HepG2 (cell line): Measurements from ENCODE around the gene SH3PXD2A. TPM values are rescaled to one million over a fixed set of nuclear protein-coding genes. Genes with fewer than 3 reads are reported as not detected.

ENCODE experiments used
- AHDC1 ChIP-seq: sonication (generic); formaldehyde crosslinking; IDR thresholded peaks from 2 replicates; pipeline ENCODE4 v1.5.1; 2020; ENCODE audit warnings: mild to moderate bottlenecking, missing genetic modification reagents, borderline replicate concordance
- CERS6 ChIP-seq: sonication (generic); formaldehyde crosslinking; IDR thresholded peaks from 2 replicates; pipeline ENCODE4 v1.5.0; 2020; ENCODE audit warnings: missing genetic modification reagents
- FOXA3 ChIP-seq: IDR thresholded peaks from 2 replicates; pipeline ENCODE4 v1.6.1; 2016; ENCODE audit warnings: missing genetic modification reagents, missing compliant biosample characterization
- FOXJ3 ChIP-seq: sonication (generic); formaldehyde crosslinking; IDR thresholded peaks from 2 replicates; pipeline ENCODE4 v1.4.0; 2020; ENCODE audit warnings: missing genetic modification reagents, mild to moderate bottlenecking, borderline replicate concordance
- MEIS1 ChIP-seq: sonication (generic); formaldehyde crosslinking; IDR thresholded peaks from 2 replicates; pipeline ENCODE4 v1.9.0; 2021; ENCODE audit warnings: mild to moderate bottlenecking, missing genetic modification reagents, moderate library complexity, borderline replicate concordance
- MXD4 ChIP-seq: IDR thresholded peaks from 2 replicates; pipeline ENCODE4 v1.6.1; 2016; ENCODE audit warnings: mild to moderate bottlenecking, missing biosample characterization, missing genetic modification reagents
- REXO4 ChIP-seq: sonication (generic); formaldehyde crosslinking; IDR thresholded peaks from 2 replicates; pipeline ENCODE4 v1.8.0; 2022; ENCODE audit warnings: missing genetic modification reagents, mild to moderate bottlenecking, borderline replicate concordance
- SOX6 ChIP-seq, 2 experiments: fragments of 450-650 bp in 1 of 2; sonication (generic) in 1 of 2; formaldehyde crosslinking in 1 of 2; IDR thresholded peaks; 2 replicates each; pipeline versions ENCODE4 v1.4.0 to v1.6.1; 2017 to 2020; ENCODE audit warnings: antibody characterized with exemption in 1 of 2, mild to moderate bottlenecking in 1 of 2, missing genetic modification reagents in 1 of 2
- SP5 ChIP-seq: IDR thresholded peaks from 2 replicates; pipeline ENCODE4 v1.6.1; 2016; ENCODE audit warnings: low read depth, borderline replicate concordance
- TBL1XR1 ChIP-seq: fragments of 150-350 bp; IDR thresholded peaks from 2 replicates; pipeline ENCODE4 v1.6.1; 2014; ENCODE audit warnings: borderline replicate concordance, low read length; ENCODE audit not compliant: partially characterized antibody
- TCF12 ChIP-seq, 2 experiments: fragments of 450-650 bp in 1 of 2; sonication (generic) in 1 of 2; formaldehyde crosslinking in 1 of 2; IDR thresholded peaks; 2 replicates each; pipeline versions ENCODE4 v1.6.1 to v1.8.0; 2017 to 2022; ENCODE audit warnings: antibody characterized with exemption in 1 of 2, mild to moderate bottlenecking in 1 of 2, missing genetic modification reagents in 1 of 2, moderate library complexity in 1 of 2
- ZNF281 ChIP-seq: sonication (generic); formaldehyde crosslinking; IDR thresholded peaks from 2 replicates; pipeline ENCODE4 v1.4.0; 2020; ENCODE audit warnings: missing genetic modification reagents, borderline replicate concordance
- ZNF335 ChIP-seq: sonication (generic); formaldehyde crosslinking; IDR thresholded peaks from 2 replicates; pipeline ENCODE4 v1.4.0; 2020; ENCODE audit warnings: missing genetic modification reagents
- polyA plus RNA-seq, 8 experiments: library from polyadenylated mRNA; depleted of rRNA in 3 of 8; stranded (reverse) in 7 of 8; unstranded in 1 of 8; fragments of >200 nt; fragmentation: Illumina TruSeq in 4 of 8; extraction: Trizol in 4 of 8; gene quantifications; 2 replicates each; pipeline versions ENCODE4 v1.2.1 to v1.2.3, GENCODE V29; 2011 to 2016; ENCODE audit warnings: low read depth in 4 of 8, missing spikeins in 1 of 8, mixed read lengths in 1 of 8; ENCODE audit not compliant: insufficient read depth in 1 of 8
- total RNA-seq, 5 experiments: library from RNA; depleted of rRNA; stranded (reverse); fragments of >200 nt; fragmentation: Illumina TruSeq; extraction: Trizol; gene quantifications; 2 replicates each; pipeline ENCODE4 v1.2.3, GENCODE V29; 2016; ENCODE audit warnings: low read depth in 1 of 5

Gene SH3PXD2A
- total and polyA plus RNA-seq, 2 of the 13 experiments (the other 11 are each of a cell fraction or from before 2014, with no cell fraction given) = 11.1 to 11.3 TPM

- TF ChIP-seq ZNF281 (no peak), CERS6 (CRISPR knock-in tag) (no peak), FOXA3 (no peak), AHDC1 (CRISPR knock-in tag) (no peak; the same call in 1 of the 2 replicates), SOX6 (IDR thresholded peaks at IDR 0.05) (no peak), SOX6 (CRISPR knock-in tag; IDR thresholded peaks at IDR 0.05) (no peak), TCF12 (IDR thresholded peaks at IDR 0.05) (no peak), TCF12 (CRISPR knock-in tag; IDR thresholded peaks at IDR 0.05) (no peak), ZNF335 (CRISPR knock-in tag) (no peak; the same call in 1 of the 2 replicates), SP5 (CRISPR knock-in tag) (no peak), MXD4 (CRISPR knock-in tag) (no peak), MEIS1 (CRISPR knock-in tag) (peak; percentile 70), FOXJ3 (CRISPR knock-in tag) (peak; percentile 69), REXO4 (CRISPR knock-in tag) (no peak), TBL1XR1 (no peak)
Measured at GRCh38 chr10:103853428-103854264, 1.7 kb downstream of the SH3PXD2A start (continued).
